NCI-H446 (cell line): ENCODE data around the gene ARMS2.

Experiments used
- DNase-seq, 2 experiments: peaks; one replicate each; lab custom pipeline; 2025; lab: John Stamatoyannopoulos, UW

ARMS2 gene

GRCh38 chr10:122494833-122495232 lies 40.4 kb downstream of the ARMS2 start:
- DNase-seq, result no peak

- peak; percentile 28 to 59 for DNase-seq
These were observed 41.2 kb downstream of the ARMS2 start for GRCh38 chr10:122495406-122496340.

- no peak for DNase-seq
These were observed 42.8 kb downstream of the ARMS2 start for GRCh38 chr10:122497241-122497640.

- no peak for DNase-seq
These were observed 44.1 kb downstream of the ARMS2 start for GRCh38 chr10:122498521-122498920.

- DNase-seq, result no peak
These were observed 44.6 kb downstream of the ARMS2 start for GRCh38 chr10:122499012-122499411.

- DNase-seq, result no peak
These were observed 45.1 kb downstream of the ARMS2 start for GRCh38 chr10:122499491-122499941.

GRCh38 chr10:122500194-122500593 lies 45.7 kb downstream of the ARMS2 start:
- DNase-seq, result no peak

GRCh38 chr10:122500726-122501125 lies 46.3 kb downstream of the ARMS2 start:
- DNase-seq, result no peak

- DNase-seq, result no peak
These were observed 48.6 kb downstream of the ARMS2 start for GRCh38 chr10:122503012-122503411.

GRCh38 chr10:122503886-122504609 lies 49.6 kb downstream of the ARMS2 start:
- no peak for DNase-seq

- DNase-seq, result peak; percentile 82 to 89
These were observed 50.1 kb downstream of the ARMS2 start for GRCh38 chr10:122504610-122504950.

- no peak for DNase-seq
These were observed 50.6 kb downstream of the ARMS2 start for GRCh38 chr10:122505011-122505410.

GRCh38 chr10:122505885-122506645 lies 51.6 kb downstream of the ARMS2 start:
- no peak for DNase-seq
